Osteoblast (primary cell): ENCODE results near the gene LRWD1. TPM values are rescaled to one million over a fixed set of nuclear protein-coding genes. Genes with fewer than 3 reads are reported as not detected.

Source experiments
- DNase-seq: peaks from one replicate; pipeline ENCODE4 v3.0.0; 2011; ENCODE audit warnings: low spot score, mixed read lengths; ENCODE audit not compliant: insufficient read length; ENCODE audit errors: missing footprints
- H2AFZ ChIP-seq: 2 replicates; pipeline ENCODE4 v1.6.0; 2011; ENCODE audit warnings: mild to moderate bottlenecking, low read length
- H3K27ac ChIP-seq: 2 replicates; pipeline ENCODE4 v1.5.1; 2011; ENCODE audit warnings: mild to moderate bottlenecking, low read depth, low read length, moderate library complexity
- H3K27me3 ChIP-seq: 2 replicates; pipeline ENCODE4 v1.6.0; 2012; ENCODE audit warnings: mild to moderate bottlenecking, control low read depth, inconsistent platforms, low read length, moderate library complexity; ENCODE audit not compliant: insufficient read depth
- H3K36me3 ChIP-seq: 2 replicates; pipeline ENCODE4 v1.5.1; 2011; ENCODE audit warnings: mild to moderate bottlenecking, low read length, control low read depth, moderate library complexity; ENCODE audit not compliant: insufficient read depth
- H3K4me1 ChIP-seq: 2 replicates; pipeline ENCODE4 v1.5.1; 2011; ENCODE audit warnings: mild to moderate bottlenecking, low read length, control low read depth, moderate library complexity; ENCODE audit not compliant: insufficient read depth
- H3K4me2 ChIP-seq: 2 replicates; pipeline ENCODE4 v1.6.0; 2011; ENCODE audit warnings: mild to moderate bottlenecking, low read length; ENCODE audit not compliant: insufficient read depth
- H3K4me3 ChIP-seq: fragments of 200-600 bp; sonication (generic); 3 replicates; pipeline ENCODE4 v1.5.1; 2012; ENCODE audit warnings: mild to moderate bottlenecking, low read length, inconsistent platforms; ENCODE audit not compliant: insufficient read depth
- H3K79me2 ChIP-seq: 2 replicates; pipeline ENCODE4 v1.6.0; 2012; ENCODE audit warnings: mild to moderate bottlenecking, low read length, control low read depth, inconsistent platforms; ENCODE audit not compliant: insufficient read depth
- H3K9me3 ChIP-seq: 2 replicates; pipeline ENCODE4 v1.5.1; 2011; ENCODE audit warnings: low read depth, low read length, control low read depth
- H4K20me1 ChIP-seq: 2 replicates; pipeline ENCODE4 v1.6.0; 2012; ENCODE audit warnings: mild to moderate bottlenecking, low read length, control low read depth; ENCODE audit not compliant: insufficient read depth
- CTCF ChIP-seq: IDR thresholded peaks from 2 replicates; pipeline ENCODE4 v1.5.1; 2011; ENCODE audit warnings: mild to moderate bottlenecking, low read depth, low read length, moderate library complexity; ENCODE audit errors: extremely low read depth
- total RNA-seq: library from RNA; depleted of rRNA; stranded (reverse); fragments of >200 nt; gene quantifications from 2 replicates; pipeline ENCODE4 v1.2.3, GENCODE V29; 2012

LRWD1 gene
- total RNA-seq, 1 donor = 24.2 TPM

GRCh38 chr7:102431617-102432298, 33.0 kb upstream of the LRWD1 start:
- H3K27ac ChIP-seq = no peak overlapping the region
- H3K4me2 ChIP-seq = no peak overlapping the region

GRCh38 chr7:102432442-102433218, 32.2 kb upstream of the LRWD1 start:
- Histone ChIP-seq H3K27ac (peak overlapping the region; percentile 37), H2AFZ (peak overlapping the region; percentile 51), H3K27me3 (no peaks in the 10 kb centered on the region), H3K4me2 (peak overlapping the region; percentile 87), H3K4me1 (peaks cover 3% of the 10 kb centered on the region), H3K79me2 (peaks cover 28% of the 10 kb centered on the region), H3K4me3 (peak overlapping the region; percentile 87), H3K36me3 (peaks cover 7% of the 10 kb centered on the region), H3K9me3 (no peaks in the 10 kb centered on the region), H4K20me1 (peaks cover 2% of the 10 kb centered on the region)
- no peak for TF ChIP-seq CTCF
- no peak for DNase-seq

More at GRCh38 chr7:102431617-102432298, 33.0 kb upstream of the LRWD1 start:
- H3K4me1 ChIP-seq = peaks cover 3% of the 10 kb centered on the region
- H2AFZ ChIP-seq = no peak overlapping the region
- no peak for TF ChIP-seq CTCF
- DNase-seq = no peak
- H3K9me3 ChIP-seq = no peaks in the 10 kb centered on the region
- peaks cover 12% of the 10 kb centered on the region for H3K36me3 ChIP-seq
- H3K27me3 ChIP-seq = no peaks in the 10 kb centered on the region
- H3K4me3 ChIP-seq = no peak overlapping the region
- peaks cover 28% of the 10 kb centered on the region for H3K79me2 ChIP-seq
- H4K20me1 ChIP-seq = peaks cover 2% of the 10 kb centered on the region

- H2AFZ ChIP-seq = peak within 1 kb of the TSS; percentile 74
- peak; percentile 99 for DNase-seq
- peak within 1 kb of the TSS; percentile 61 for H3K27ac ChIP-seq
- peaks cover 9% of the 10 kb centered on the region for H3K36me3 ChIP-seq
- peaks cover 2% of the 10 kb centered on the region for H4K20me1 ChIP-seq
- peak within 1 kb of the TSS; percentile 87 for H3K4me2 ChIP-seq
- H3K4me1 ChIP-seq = peaks cover 3% of the 10 kb centered on the region
- TF ChIP-seq CTCF = no peak
- peak within 1 kb of the TSS; percentile 87 for H3K4me3 ChIP-seq
- H3K79me2 ChIP-seq = peaks cover 28% of the 10 kb centered on the region
- H3K27me3 ChIP-seq = no peaks in the 10 kb centered on the region
- H3K9me3 ChIP-seq = no peaks in the 10 kb centered on the region
These were observed 31.4 kb upstream of the LRWD1 start, which contains the start of gene ORAI2 for GRCh38 chr7:102433219-102434038. ORAI2 (plus strand) TSS chr7:102433575; CDS start chr7:102438957, 5,382 bp downstream.
